H7 (cell line): ENCODE results near the gene LRATD1. TPM values are rescaled to one million over a fixed set of nuclear protein-coding genes. Genes with fewer than 3 reads are reported as not detected.

ENCODE experiments used
- DNase-seq: peaks from one replicate; pipeline ENCODE4 v3.0.0; 2012
- H3K27me3 ChIP-seq: 2 replicates; pipeline ENCODE4 v1.6.0; 2011; ENCODE audit warnings: mild to moderate bottlenecking, low read length; ENCODE audit not compliant: control insufficient read depth, insufficient read depth
- H3K36me3 ChIP-seq: replicated peaks from 2 replicates; pipeline ENCODE4 v1.5.1; 2011; ENCODE audit warnings: low read length; ENCODE audit not compliant: control insufficient read depth, insufficient read depth
- H3K4me3 ChIP-seq: 2 replicates; pipeline ENCODE4 v1.5.1; 2011; ENCODE audit warnings: low read depth, mild to moderate bottlenecking, control low read depth, low read length, moderate library complexity; ENCODE audit not compliant: insufficient read depth
- total RNA-seq: library from RNA; depleted of rRNA; stranded (reverse); fragments of >200 nt; shearing (Covaris generic); gene quantifications from 2 replicates; pipeline ENCODE4 v1.2.3, GENCODE V29; 2014

Gene LRATD1
- total RNA-seq, 1 experiment from 2014 or later: 1.1 TPM

DNA sequence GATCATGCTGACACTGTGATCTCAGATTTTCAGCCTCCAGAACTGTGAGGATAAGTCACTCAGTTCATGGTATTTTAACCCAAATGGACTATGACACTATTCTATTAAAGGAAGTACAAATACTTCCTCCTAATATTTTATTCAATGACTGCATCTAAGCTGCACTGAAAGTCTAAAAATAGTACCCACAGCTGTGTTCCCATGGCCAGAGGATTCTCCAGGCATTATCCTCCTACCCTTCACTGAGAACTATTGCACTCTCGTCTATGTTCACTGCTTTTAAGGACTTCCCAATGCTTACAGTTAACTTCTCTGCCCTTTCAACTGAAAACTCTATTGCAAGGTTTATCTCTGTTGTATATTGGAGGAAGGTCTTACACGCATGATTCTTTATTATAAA lies 15.2 kb downstream of the LRATD1 start:
- H3K36me3 ChIP-seq: no peaks in the 10 kb centered on the region
- H3K4me3 ChIP-seq: no peak overlapping the region
- H3K27me3 ChIP-seq: no peaks in the 10 kb centered on the region
- no peak for DNase-seq

GRCh38 chr2:14650066-14650465 lies 17.5 kb downstream of the LRATD1 start:
- no peak for DNase-seq
- Histone ChIP-seq H3K36me3 (no peaks in the 10 kb centered on the region), H3K4me3 (no peak overlapping the region), H3K27me3 (no peaks in the 10 kb centered on the region)

DNA sequence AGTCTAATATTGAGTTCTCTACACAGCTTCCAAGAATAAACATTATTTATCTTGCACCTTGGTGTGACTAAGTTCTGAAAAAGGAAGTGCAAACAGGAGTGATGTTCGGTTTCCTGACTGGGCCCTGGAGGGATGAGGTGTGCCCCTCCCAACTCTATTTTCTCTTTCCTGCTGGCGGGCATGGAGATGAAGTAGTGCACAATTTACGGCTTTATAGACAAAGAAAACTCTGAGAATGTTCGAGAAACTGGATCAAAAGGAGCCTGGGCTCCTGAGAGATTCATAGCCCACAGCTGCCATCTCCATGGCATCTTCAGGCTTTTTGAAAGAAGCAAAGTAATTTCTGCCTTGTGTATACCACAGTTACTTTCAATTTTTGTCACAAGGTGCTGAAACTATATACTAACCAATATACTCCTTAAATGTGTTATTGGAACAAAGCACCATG lies 22.3 kb downstream of the LRATD1 start:
- H3K36me3 ChIP-seq: no peaks in the 10 kb centered on the region
- H3K27me3 ChIP-seq: no peaks in the 10 kb centered on the region
- H3K4me3 ChIP-seq: no peak overlapping the region
- no peak for DNase-seq

DNA sequence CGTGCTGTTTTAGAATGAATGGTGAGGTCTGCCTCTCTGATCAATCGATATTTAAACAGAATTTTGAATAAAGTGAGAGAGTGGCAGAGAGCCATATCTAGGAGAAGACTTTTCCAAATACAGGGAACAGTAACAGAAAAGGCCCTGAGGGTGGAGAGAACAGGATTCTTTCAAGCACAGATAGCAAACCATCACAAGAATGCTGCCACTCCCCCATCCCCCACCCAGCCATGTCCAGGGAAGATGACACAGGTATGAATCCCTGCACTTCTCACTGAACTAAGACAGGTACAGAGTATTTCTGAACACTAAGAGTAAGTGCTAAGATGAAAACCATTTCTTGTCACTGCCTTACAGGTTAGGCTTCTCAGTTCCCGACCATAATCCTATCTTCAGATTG lies 23.6 kb downstream of the LRATD1 start:
- no peak for DNase-seq
- H3K36me3 ChIP-seq: no peaks in the 10 kb centered on the region
- no peak overlapping the region for H3K4me3 ChIP-seq

DNA sequence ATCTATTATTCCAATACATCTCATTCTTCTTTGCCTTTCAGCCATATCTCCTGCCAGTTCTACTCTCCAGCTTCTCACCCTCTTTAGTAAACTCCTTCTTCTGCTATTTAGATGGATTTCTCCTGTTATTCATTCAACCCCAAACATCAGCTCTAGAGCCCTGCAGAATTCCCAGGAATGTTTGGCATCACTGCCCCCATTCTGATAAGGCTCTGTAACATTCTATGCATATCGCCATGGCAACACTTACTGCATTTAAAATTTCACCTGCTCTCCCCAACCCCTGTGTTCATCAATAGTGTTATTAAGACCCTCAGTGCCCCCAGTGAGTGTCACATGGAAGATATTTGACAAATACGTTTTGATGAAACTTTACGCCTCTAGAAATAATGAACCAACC lies 28.6 kb downstream of the LRATD1 start:
- no peak overlapping the region for H3K4me3 ChIP-seq
- H3K27me3 ChIP-seq: no peaks in the 10 kb centered on the region
- no peaks in the 10 kb centered on the region for H3K36me3 ChIP-seq
- DNase-seq: peak; percentile 4

More for the DNA sequence above, 23.6 kb downstream of the LRATD1 start:
- no peaks in the 10 kb centered on the region for H3K27me3 ChIP-seq

DNA sequence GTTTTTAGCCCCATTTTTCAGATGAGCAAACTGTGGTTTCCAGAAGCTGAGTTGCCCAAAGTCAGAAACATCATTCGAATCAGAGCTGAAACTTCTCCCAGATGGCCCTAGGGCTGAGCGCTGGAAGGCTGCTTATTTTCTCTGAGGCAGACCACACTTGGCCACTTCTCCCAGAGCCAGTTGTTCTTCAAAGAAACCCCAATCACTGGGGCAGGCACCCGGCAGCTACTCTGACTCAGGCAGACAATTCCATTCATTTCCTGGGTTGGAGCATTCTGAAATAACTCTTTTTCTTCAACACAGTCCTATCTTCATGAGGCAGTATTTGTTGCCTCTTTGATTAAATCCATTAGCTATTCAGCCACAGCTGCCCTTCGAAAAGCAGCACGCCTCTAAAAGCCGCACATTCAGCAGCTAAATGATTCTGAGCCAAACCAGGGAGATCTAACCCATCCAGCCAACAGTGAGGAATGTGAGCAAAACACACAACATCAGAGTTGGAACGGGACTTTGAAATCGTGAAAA lies 40.9 kb downstream of the LRATD1 start:
- Histone ChIP-seq H3K36me3 (no peaks in the 10 kb centered on the region), H3K27me3 (no peaks in the 10 kb centered on the region), H3K4me3 (no peak overlapping the region)
- no peak for DNase-seq

DNA sequence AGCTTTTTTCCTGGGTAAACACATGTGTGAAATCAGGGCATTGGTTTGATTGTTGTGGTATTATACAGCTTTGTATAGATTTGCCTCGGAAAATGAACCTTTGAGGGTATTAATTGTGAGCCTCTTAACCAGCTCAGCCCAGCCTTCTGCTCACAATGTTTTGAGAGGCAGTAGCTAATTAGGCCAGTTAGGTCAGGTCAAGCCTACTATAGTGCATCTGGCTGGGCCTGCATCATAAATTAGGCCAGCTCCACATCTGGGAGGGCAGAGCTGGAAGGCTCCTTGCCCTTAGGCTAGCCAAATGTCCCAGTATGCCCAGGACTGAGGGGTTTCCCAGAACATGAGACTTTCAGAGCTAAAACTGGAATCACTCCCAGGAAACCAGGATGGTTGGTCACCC lies 43.0 kb downstream of the LRATD1 start:
- Histone ChIP-seq H3K36me3 (no peaks in the 10 kb centered on the region), H3K4me3 (no peak overlapping the region), H3K27me3 (no peaks in the 10 kb centered on the region)
- DNase-seq: no peak

DNA sequence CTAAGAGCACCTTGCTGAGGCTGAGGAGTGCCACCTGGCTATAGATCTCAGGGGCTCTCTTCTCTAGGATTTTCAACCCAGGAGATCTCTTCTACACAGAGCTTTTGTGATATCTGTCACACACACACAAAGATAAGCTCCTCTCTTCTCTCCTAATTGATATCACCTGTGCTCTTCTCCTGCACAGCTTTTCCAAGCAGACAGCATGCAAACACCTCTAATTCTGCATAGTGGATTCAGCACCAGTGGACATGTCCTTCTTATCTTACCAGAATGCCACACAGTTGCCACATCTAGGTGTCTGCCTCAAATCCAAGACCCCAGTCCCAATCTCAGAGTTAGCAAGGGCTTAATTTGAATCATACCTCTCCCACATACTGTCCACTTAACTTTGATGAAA lies 43.9 kb downstream of the LRATD1 start:
- Histone ChIP-seq H3K36me3 (no peaks in the 10 kb centered on the region), H3K4me3 (no peak overlapping the region), H3K27me3 (no peaks in the 10 kb centered on the region)
- DNase-seq: no peak

GRCh38 chr2:14677039-14677438 lies 44.5 kb downstream of the LRATD1 start:
- Histone ChIP-seq H3K27me3 (no peaks in the 10 kb centered on the region), H3K36me3 (no peaks in the 10 kb centered on the region), H3K4me3 (no peak overlapping the region)
- no peak for DNase-seq

- Histone ChIP-seq H3K4me3 (no peak overlapping the region), H3K27me3 (no peaks in the 10 kb centered on the region), H3K36me3 (no peaks in the 10 kb centered on the region)
- no peak for DNase-seq
Measured at GRCh38 chr2:14678761-14679160, 46.2 kb downstream of the LRATD1 start.

DNA sequence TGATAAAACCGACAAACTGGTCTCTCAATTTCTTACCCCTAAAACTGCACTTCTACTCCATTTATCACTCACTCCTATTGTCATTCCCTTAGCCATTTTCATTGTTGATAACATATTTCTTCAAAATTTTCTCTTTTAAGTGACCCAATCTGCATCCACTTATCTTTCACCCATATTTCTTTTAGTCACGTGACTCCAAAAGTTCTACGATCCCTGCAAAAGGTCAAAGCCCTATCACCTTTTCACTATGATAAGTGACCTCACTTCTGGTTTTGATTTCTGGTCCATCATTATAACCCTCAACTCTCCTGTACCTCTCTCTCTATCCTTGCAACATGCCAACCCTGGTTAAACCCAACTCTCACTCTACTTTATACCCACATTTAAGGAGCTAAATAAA lies 49.1 kb downstream of the LRATD1 start:
- Histone ChIP-seq H3K36me3 (no peaks in the 10 kb centered on the region), H3K27me3 (no peaks in the 10 kb centered on the region), H3K4me3 (no peak overlapping the region)
- no peak for DNase-seq
